Measurements from ENCODE around the gene HABP2.

GRCh38 chr10:113533801-113534200 lies 19.1 kb upstream of the HABP2 start:
- TF ChIP-seq POLR2A (conservative IDR thresholded peaks at IDR 0.05), result no peak
- no peak for TF ChIP-seq ATF4 (CRISPR knock-in tag; IDR thresholded peaks at IDR 0.05)
- no peak for TF ChIP-seq EP300 (IDR thresholded peaks at IDR 0.05; ENCODE audit: low read length)
- TF ChIP-seq UBTF (IDR thresholded peaks at IDR 0.05; ENCODE audit: borderline replicate concordance in 1 of 2, low read depth in 2 of 2, low read length in 2 of 2), result no peak
- TF ChIP-seq ZNF766 (CRISPR knock-in tag; conservative IDR thresholded peaks at IDR 0.05), result no peak
- no peak for TF ChIP-seq ZNF655 (CRISPR knock-in tag; IDR thresholded peaks at IDR 0.05)
- no peak for TF ChIP-seq CBX2 (IDR thresholded peaks at IDR 0.05; ENCODE audit: insufficient read depth, low read length, poor library complexity, severe bottlenecking)
- TF ChIP-seq TAF1 (IDR thresholded peaks at IDR 0.05; ENCODE audit: control insufficient read depth, extremely low read depth, insufficient read depth, low read length, severe bottlenecking), result no peak
